H1 (cell line): ENCODE measurements around the gene KRT4. TPM values are rescaled to one million over a fixed set of nuclear protein-coding genes. Genes with fewer than 3 reads are reported as not detected.

Experiments
- CTCF ChIA-PET: fragments of 300-600 bp; sonication (Branson Sonifier 250); formaldehyde crosslinking; loops from one replicate; lab custom pipeline; 2021; ENCODE audit not compliant: partially characterized antibody; lab: Charles Lee
- POLR2A ChIA-PET: fragments of 300-600 bp; sonication (Branson Sonifier 250); formaldehyde crosslinking; loops from one replicate; lab custom pipeline; 2021; ENCODE audit warnings: inconsistent platforms; ENCODE audit not compliant: partially characterized antibody; lab: Charles Lee
- DNase-seq, 2 experiments: peaks; one replicate each; pipeline versions ENCODE4 v3.0.0 to v3.0.0-alpha.2; 2010 to 2022; ENCODE audit warnings: low spot score in 2 of 2, low read depth in 1 of 2, mixed read lengths in 1 of 2
- FAIRE-seq: peaks from 2 replicates; lab custom pipeline; 2011; peaks lifted over from hg19 to GRCh38; lab: Jason Lieb, UNC
- H2AFZ ChIP-seq: 2 replicates; pipeline ENCODE4 v1.8.1; 2012; ENCODE audit warnings: low read length, inconsistent platforms
- H2AK5ac ChIP-seq: 2 replicates; pipeline ENCODE4 v1.6.1; 2013; ENCODE audit warnings: low read depth, low read length
- H2BK120ac ChIP-seq: replicated peaks from 2 replicates; pipeline ENCODE3; 2013; ENCODE audit warnings: low read depth, low read length, inconsistent platforms
- H2BK12ac ChIP-seq: 2 replicates; pipeline ENCODE4 v1.6.1; 2013; ENCODE audit warnings: low read depth, low read length
- H2BK15ac ChIP-seq: 2 replicates; pipeline ENCODE4 v1.6.1; 2013; ENCODE audit warnings: low read length
- H2BK20ac ChIP-seq: 2 replicates; pipeline ENCODE4 v1.6.1; 2013; ENCODE audit warnings: low read length
- H2BK5ac ChIP-seq: 2 replicates; pipeline ENCODE4 v1.6.1; 2013; ENCODE audit warnings: low read depth, low read length
- H3K14ac ChIP-seq: 2 replicates; pipeline ENCODE4 v1.6.1; 2013; ENCODE audit warnings: inconsistent platforms; ENCODE audit not compliant: insufficient read length
- H3K18ac ChIP-seq: 2 replicates; pipeline ENCODE4 v1.6.1; 2013; ENCODE audit warnings: low read length; ENCODE audit errors: extremely low read depth
- H3K23ac ChIP-seq: 2 replicates; pipeline ENCODE4 v1.6.1; 2013; ENCODE audit warnings: inconsistent platforms; ENCODE audit not compliant: insufficient read length
- H3K23me2 ChIP-seq: 2 replicates; pipeline ENCODE4 v1.6.1; 2013; ENCODE audit warnings: low read depth, low read length
- H3K27ac ChIP-seq: 2 replicates; pipeline ENCODE4 v1.6.1; 2011; ENCODE audit warnings: low read depth, low read length, inconsistent platforms
- H3K27me3 ChIP-seq, 4 experiments: replicated peaks in 1 of 4; 1 replicate in 1 of 4; 2 replicates in 3 of 4; pipeline versions ENCODE4 v1.6.1 to v1.8.1; 2011 to 2013; ENCODE audit warnings: low read length in 3 of 4, mild to moderate bottlenecking in 3 of 4, inconsistent platforms in 2 of 4, mixed read lengths in 2 of 4, moderate library complexity in 1 of 4; ENCODE audit not compliant: control insufficient read depth in 3 of 4, insufficient read depth in 3 of 4; ENCODE audit errors: extremely low read depth in 1 of 4
- H3K36me3 ChIP-seq, 4 experiments: 2 replicates each; pipeline versions ENCODE4 v1.6.1 to v1.8.1; 2011 to 2013; ENCODE audit warnings: mild to moderate bottlenecking in 4 of 4, low read length in 3 of 4, moderate library complexity in 2 of 4, control low read depth in 1 of 4, inconsistent platforms in 1 of 4; ENCODE audit not compliant: insufficient read depth in 4 of 4, control insufficient read depth in 2 of 4
- H3K4ac ChIP-seq: replicated peaks from 2 replicates; pipeline ENCODE3; 2013; ENCODE audit warnings: low read length, low read depth, mixed read lengths, inconsistent platforms; ENCODE audit not compliant: insufficient read length
- H3K4me1 ChIP-seq, 4 experiments: replicated peaks in 1 of 4; 1 replicate in 1 of 4; 2 replicates in 3 of 4; pipeline versions ENCODE4 v1.6.1 to v1.8.1; 2011 to 2013; ENCODE audit warnings: low read length in 3 of 4, inconsistent platforms in 2 of 4, mixed read lengths in 1 of 4; ENCODE audit not compliant: insufficient read depth in 4 of 4, control insufficient read depth in 3 of 4
- H3K4me2 ChIP-seq, 2 experiments: 2 replicates each; pipeline versions ENCODE4 v1.6.1 to v1.8.1; 2011 to 2013; ENCODE audit warnings: low read depth in 2 of 2, low read length in 2 of 2, control low read depth in 1 of 2, inconsistent platforms in 1 of 2, mild to moderate bottlenecking in 1 of 2; ENCODE audit not compliant: insufficient read depth in 1 of 2
- H3K4me3 ChIP-seq, 4 experiments: fragments of 200-600, 300-600 bp in 1 of 4; sonication (generic), shearing (Covaris generic), sonication (Bioruptor Twin) in 1 of 4; 2 replicates each; pipeline versions ENCODE4 v1.5.1 to v1.8.1; 2011 to 2016; ENCODE audit warnings: low read length in 4 of 4, low read depth in 3 of 4, control low read depth in 2 of 4, inconsistent platforms in 2 of 4, mild to moderate bottlenecking in 2 of 4, mixed read lengths in 1 of 4, moderate library complexity in 1 of 4; ENCODE audit not compliant: insufficient read depth in 2 of 4; ENCODE audit errors: extremely low read depth in 1 of 4
- H3K56ac ChIP-seq: replicated peaks from 2 replicates; pipeline ENCODE3; 2013; ENCODE audit warnings: low read depth, mild to moderate bottlenecking, mixed read lengths, low read length, inconsistent platforms; ENCODE audit not compliant: insufficient read length
- H3K79me1 ChIP-seq: 2 replicates; pipeline ENCODE4 v1.6.1; 2013; ENCODE audit warnings: low read depth, low read length, control low read depth
- H3K79me2 ChIP-seq, 2 experiments: 2 replicates each; pipeline versions ENCODE4 v1.6.1 to v1.8.1; 2012 to 2013; ENCODE audit warnings: low read length in 2 of 2, mild to moderate bottlenecking in 2 of 2, inconsistent platforms in 1 of 2; ENCODE audit not compliant: insufficient read depth in 2 of 2, control insufficient read depth in 1 of 2
- H3K9ac ChIP-seq, 4 experiments: replicated peaks in 1 of 4; 1 replicate in 1 of 4; 2 replicates in 3 of 4; pipeline versions ENCODE4 v1.6.1 to v1.8.1; 2011 to 2013; ENCODE audit warnings: low read depth in 3 of 4, low read length in 3 of 4, control low read depth in 2 of 4, mild to moderate bottlenecking in 2 of 4, moderate library complexity in 2 of 4, inconsistent platforms in 1 of 4; ENCODE audit errors: extremely low read depth in 1 of 4
- H3K9me3 ChIP-seq, 2 experiments: 2 replicates each; pipeline versions ENCODE4 v1.6.1 to v1.8.1; 2012 to 2013; ENCODE audit warnings: mild to moderate bottlenecking in 2 of 2, moderate library complexity in 2 of 2, control low read depth in 1 of 2, inconsistent platforms in 1 of 2, low read depth in 1 of 2, low read length in 1 of 2, mixed read lengths in 1 of 2; ENCODE audit not compliant: insufficient read depth in 2 of 2
- H4K20me1 ChIP-seq, 2 experiments: replicated peaks in 1 of 2; 2 replicates each; pipeline versions ENCODE3 to v1.8.1; 2011 to 2013; ENCODE audit warnings: inconsistent platforms in 2 of 2, low read length in 2 of 2, mild to moderate bottlenecking in 1 of 2; ENCODE audit not compliant: insufficient read depth in 2 of 2, control insufficient read depth in 1 of 2
- H4K5ac ChIP-seq: 2 replicates; pipeline ENCODE4 v1.6.1; 2013; ENCODE audit warnings: low read length, low read depth, mixed read lengths, inconsistent platforms; ENCODE audit not compliant: insufficient read length
- H4K8ac ChIP-seq: 2 replicates; pipeline ENCODE4 v1.8.0; 2013; ENCODE audit warnings: mild to moderate bottlenecking, moderate library complexity, low read length, inconsistent platforms; ENCODE audit not compliant: insufficient read depth; ENCODE audit errors: extremely low read depth
- H4K91ac ChIP-seq: replicated peaks from 2 replicates; pipeline ENCODE3; 2013; ENCODE audit warnings: low read length, mixed read lengths, inconsistent platforms; ENCODE audit not compliant: insufficient read length
- BCL11A ChIP-seq, 2 experiments: IDR thresholded peaks; one replicate each; pipeline ENCODE4 v1.6.1; 2011; ENCODE audit warnings: low read depth in 2 of 2, low read length in 2 of 2, mild to moderate bottlenecking in 2 of 2
- GTF2F1 ChIP-seq: IDR thresholded peaks from 2 replicates; pipeline ENCODE4 v1.6.1; 2012; ENCODE audit warnings: low read depth, low read length, improper control_type of control experiment, borderline replicate concordance
- JUND ChIP-seq: IDR thresholded peaks from 2 replicates; pipeline ENCODE4 v1.6.1; 2011; ENCODE audit warnings: mild to moderate bottlenecking, improper control_type of control experiment, low read length
- KDM4A ChIP-seq: IDR thresholded peaks from one replicate; pipeline ENCODE4 v1.7.1; 2012; ENCODE audit warnings: low read depth, mild to moderate bottlenecking, moderate library complexity, low read length, inconsistent platforms; ENCODE audit not compliant: severe bottlenecking
- NANOG ChIP-seq: IDR thresholded peaks from 2 replicates; pipeline ENCODE4 v1.6.1; 2011; ENCODE audit warnings: low read length, low read depth, mild to moderate bottlenecking, inconsistent platforms; ENCODE audit not compliant: insufficient read depth, poor library complexity, severe bottlenecking
- PHF8 ChIP-seq: fragments of 200-600 bp; sonication (generic); conservative IDR thresholded peaks from 2 replicates; pipeline ENCODE4 v1.7.1; 2012; ENCODE audit warnings: low read depth, mild to moderate bottlenecking, inconsistent platforms, low read length, moderate library complexity
- RXRA ChIP-seq: IDR thresholded peaks from 2 replicates; pipeline ENCODE4 v1.6.1; 2011; ENCODE audit warnings: low read depth, mild to moderate bottlenecking, low read length, moderate library complexity; ENCODE audit not compliant: insufficient read depth
- SUZ12 ChIP-seq: fragments of 200-600 bp; sonication (generic); IDR thresholded peaks from 2 replicates; pipeline ENCODE4 v1.6.1; 2012; ENCODE audit warnings: mild to moderate bottlenecking, inconsistent platforms, low read length, moderate library complexity, mixed read lengths
- TEAD4 ChIP-seq: IDR thresholded peaks from 2 replicates; pipeline ENCODE4 v1.6.1; 2012; ENCODE audit warnings: low read depth, low read length, inconsistent platforms, mixed read lengths
- ZNF274 ChIP-seq: IDR thresholded peaks from 2 replicates; pipeline ENCODE4 v1.7.0; 2012; ENCODE audit warnings: low read length, borderline replicate concordance; ENCODE audit errors: extremely low read depth
- WGBS, 2 experiments: shearing (Covaris generic) in 1 of 2; methylation state at CpG; one replicate each; pipeline versions ENCODE4 v1.1.6 to v1.1.7; 2013 to 2015; ENCODE audit warnings: low lambda C conversion rate in 2 of 2, mixed read lengths in 2 of 2, inconsistent platforms in 1 of 2, low coverage in 1 of 2, missing lambda C conversion rate in 1 of 2; ENCODE audit not compliant: insufficient replicate concordance in 2 of 2, insufficient coverage in 1 of 2, insufficient read length in 1 of 2; ENCODE audit errors: extremely low coverage in 1 of 2, missing lambda C conversion rate in 1 of 2; 5-methylcytosine and 5-hydroxymethylcytosine counted together
- polyA plus RNA-seq, 7 experiments: library from polyadenylated mRNA; depleted of rRNA in 3 of 7; stranded (reverse) in 5 of 7; unstranded in 2 of 7; fragments of >200 nt in 5 of 7; fragments of 200-250 nt in 2 of 7; gene quantifications; 1 replicate in 5 of 7; 2 replicates in 1 of 7; 4 replicates in 1 of 7; pipeline versions ENCODE4 v1.2.1 to v1.2.3, GENCODE V29; 2011 to 2013; ENCODE audit warnings: missing spikeins in 2 of 7, mixed read lengths in 2 of 7
- total RNA-seq: library from RNA; stranded (reverse); fragmentation: NEBNext Ultra II Directional; extraction: Animal tissue kit (Norgen Biotek cat#: 25700); gene quantifications from 2 replicates; pipeline ENCODE4 v1.2.1, GENCODE V29; 2021

KRT4 gene
- total and polyA plus RNA-seq, 2 of the 8 experiments (the other 6 are each of a cell fraction or from before 2014, with no cell fraction given) = not detected

DNA sequence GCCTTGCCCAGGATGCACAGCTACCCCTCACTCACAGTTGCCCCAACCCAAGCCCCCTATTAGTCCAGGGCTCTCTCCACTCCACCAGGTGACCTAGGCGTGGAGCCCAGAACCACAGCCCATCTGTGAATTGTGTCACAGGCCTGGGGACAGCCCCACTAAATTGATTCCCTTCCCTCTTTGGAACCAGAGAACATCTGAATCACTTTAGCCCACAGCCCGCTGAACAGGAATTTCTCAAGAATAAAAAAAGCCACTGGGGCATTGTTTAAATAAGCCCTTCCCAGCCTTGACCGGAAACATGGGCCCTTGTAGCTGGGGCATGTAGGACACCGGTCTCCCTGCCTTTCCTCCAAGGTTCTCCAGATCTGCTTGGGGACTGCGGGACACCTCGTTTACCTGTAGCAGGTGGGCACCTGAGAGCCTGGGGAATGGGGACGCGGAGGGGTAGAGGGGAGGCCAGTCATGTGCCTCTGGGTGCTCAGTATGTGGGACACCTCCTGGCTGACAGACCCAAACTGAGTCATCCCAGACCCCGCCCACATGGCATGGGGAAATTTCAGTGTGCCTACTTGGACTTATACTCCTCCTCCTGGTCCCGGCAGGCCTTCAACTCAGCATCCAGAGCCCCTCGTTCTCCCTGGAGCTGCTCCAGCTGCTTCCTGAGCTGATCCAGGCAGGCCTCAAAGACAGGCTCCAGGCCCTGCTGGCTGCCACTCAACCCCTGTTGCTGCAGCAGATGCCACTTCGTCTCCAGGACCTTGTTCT lies 33.6 kb upstream of the KRT4 start:
- Histone ChIP-seq H4K8ac (no peak overlapping the region), H3K9me3 (no peaks in the 10 kb centered on the region; a peak in 1 of 4 replicates), H4K20me1 (no peaks in the 10 kb centered on the region), H2BK5ac (no peak overlapping the region), H3K14ac (no peak overlapping the region), H4K91ac (no peak overlapping the region), H3K27me3 (no peaks in the 10 kb centered on the region; a peak in 1 of 7 replicates), H3K23ac (no peak overlapping the region), H3K56ac (no peak overlapping the region), H3K4me2 (no peak overlapping the region), H2BK120ac (no peak overlapping the region), H2BK15ac (no peak overlapping the region), H3K4me1 (no peaks in the 10 kb centered on the region), H2AFZ (no peak overlapping the region), H3K4ac (no peak overlapping the region), H2AK5ac (no peak overlapping the region), H3K23me2 (no peaks in the 10 kb centered on the region), H3K79me2 (no peaks in the 10 kb centered on the region), H3K18ac (no peak overlapping the region), H4K5ac (no peak overlapping the region), H3K27ac (no peak overlapping the region), H2BK12ac (no peak overlapping the region), H3K4me3 (no peak overlapping the region), H3K36me3 (no peaks in the 10 kb centered on the region), H2BK20ac (no peak overlapping the region), H3K79me1 (no peaks in the 10 kb centered on the region), H3K9ac (no peak overlapping the region)
- POLR2A ChIA-PET = no interaction called here
- TF ChIP-seq GTF2F1 (no peak), SUZ12 (no peak), PHF8 (no peak), KDM4A (no peak), JUND (no peak), NANOG (no peak), TEAD4 (no peak), RXRA (no peak), ZNF274 (no peak), BCL11A (IDR thresholded peaks at IDR 0.05; ENCODE audit: low read depth in 2 of 2, low read length in 2 of 2) (no peak)
- FAIRE-seq (no peak), DNase-seq (no peak)
- CTCF ChIA-PET = interaction anchor here (0.6 to 1.4 kb wide), 2 partner anchors 18 to 182 kb away, joined by 4 to 7 read pairs; no protein-coding TSS in a partner anchor
- WGBS, 2 experiments = 91% methylated on average over 12 of the region's 12 CpGs; no CpG with 5 or more reads in 1 of the 2 experiments
